Measurements from ENCODE around the gene MAML2. TPM values are rescaled to one million over a fixed set of nuclear protein-coding genes. Genes with fewer than 3 reads are reported as not detected.

Gene MAML2
- total and polyA plus RNA-seq, 2 experiments from 2014 or later: 2.0 to 7.1 TPM

DNA sequence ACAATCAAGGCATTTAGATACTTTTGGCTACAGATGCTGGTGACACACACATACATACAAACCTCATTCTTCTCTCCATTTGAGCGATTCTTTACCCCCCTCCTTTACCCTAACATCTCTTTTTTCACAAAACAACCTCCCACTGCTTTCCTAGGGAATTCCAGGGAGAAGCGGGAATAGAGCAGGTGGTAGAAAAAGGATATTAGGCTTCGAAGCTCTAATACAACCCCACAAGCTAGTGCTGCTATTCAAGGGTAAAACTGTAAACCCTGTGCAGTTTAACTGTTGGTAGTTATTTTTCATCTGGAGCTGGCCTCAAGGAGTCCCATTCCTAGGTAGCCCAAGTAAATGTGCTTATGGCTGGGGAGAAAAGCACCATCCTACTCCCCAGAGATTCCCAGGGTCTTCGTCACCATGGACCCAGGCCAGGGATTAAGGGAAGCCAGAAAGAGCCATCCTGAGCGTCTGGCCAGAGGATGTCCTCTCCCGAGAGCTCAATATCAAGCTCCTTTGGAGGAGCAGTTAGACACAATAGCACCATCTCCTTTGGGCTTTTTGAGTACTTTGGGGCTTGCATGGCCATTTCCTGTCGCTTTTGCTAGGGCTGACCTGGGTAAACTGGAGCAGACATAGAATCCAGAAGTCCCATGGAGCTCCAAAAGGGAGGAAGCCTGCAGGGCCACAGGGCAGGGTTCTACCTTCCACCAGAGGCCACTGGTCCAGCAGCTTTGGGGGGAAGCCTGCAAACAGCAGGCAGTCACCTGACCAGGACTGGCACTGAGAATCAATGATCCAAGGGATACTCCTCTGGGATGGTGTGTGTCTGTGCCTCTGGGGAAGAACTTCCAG is 3.1 kb downstream of the MAML2 start (continued):
- TF ChIP-seq, protein P1, sequence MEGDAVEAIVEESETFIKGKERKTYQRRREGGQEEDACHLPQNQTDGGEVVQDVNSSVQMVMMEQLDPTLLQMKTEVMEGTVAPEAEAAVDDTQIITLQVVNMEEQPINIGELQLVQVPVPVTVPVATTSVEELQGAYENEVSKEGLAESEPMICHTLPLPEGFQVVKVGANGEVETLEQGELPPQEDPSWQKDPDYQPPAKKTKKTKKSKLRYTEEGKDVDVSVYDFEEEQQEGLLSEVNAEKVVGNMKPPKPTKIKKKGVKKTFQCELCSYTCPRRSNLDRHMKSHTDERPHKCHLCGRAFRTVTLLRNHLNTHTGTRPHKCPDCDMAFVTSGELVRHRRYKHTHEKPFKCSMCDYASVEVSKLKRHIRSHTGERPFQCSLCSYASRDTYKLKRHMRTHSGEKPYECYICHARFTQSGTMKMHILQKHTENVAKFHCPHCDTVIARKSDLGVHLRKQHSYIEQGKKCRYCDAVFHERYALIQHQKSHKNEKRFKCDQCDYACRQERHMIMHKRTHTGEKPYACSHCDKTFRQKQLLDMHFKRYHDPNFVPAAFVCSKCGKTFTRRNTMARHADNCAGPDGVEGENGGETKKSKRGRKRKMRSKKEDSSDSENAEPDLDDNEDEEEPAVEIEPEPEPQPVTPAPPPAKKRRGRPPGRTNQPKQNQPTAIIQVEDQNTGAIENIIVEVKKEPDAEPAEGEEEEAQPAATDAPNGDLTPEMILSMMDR (conservative IDR thresholded peaks at IDR 0.05; ENCODE audit: low read depth in 2 of 2): no peak
- TF ChIP-seq STAT1 (IDR thresholded peaks at IDR 0.05; ENCODE audit: unreplicated experiment): no peak
- no peak for TF ChIP-seq JUNB (IDR thresholded peaks at IDR 0.05; ENCODE audit: unreplicated experiment)
- no peak for TF ChIP-seq NANOG (IDR thresholded peaks at IDR 0.05; ENCODE audit: borderline replicate concordance)

GRCh38 chr11:96338910-96339705 is 3.9 kb downstream of the MAML2 start:
- Histone ChIP-seq H3K9me2 (ENCODE audit: insufficient read depth) (no peaks in the 10 kb centered on the region), H3K36me3 (ENCODE audit: insufficient read depth) (no peaks in the 10 kb centered on the region), H3F3A (replicated peaks; ENCODE audit: low read depth) (0 out of 2 replicates have a peak, but pooled peaks cover 5% of the 10 kb centered on the region), H3K4me1 (ENCODE audit: insufficient read depth) (peaks cover 69% of the 10 kb centered on the region), H3K27me3 (ENCODE audit: insufficient read depth) (peaks cover 8% of the 10 kb centered on the region; the same call in 1 of the 2 replicates), H3K79me2 (replicated peaks; ENCODE audit: insufficient read depth) (peaks cover 52% of the 10 kb centered on the region), H4K20me1 (replicated peaks; ENCODE audit: insufficient read depth) (no peaks in the 10 kb centered on the region), H3K27ac (ENCODE audit: low read depth) (no peak overlapping the region), H2AFZ (no peak overlapping the region), H3K4me3 (no peak overlapping the region), H3K4me2 (no peak overlapping the region)
- Mint-ChIP-seq H3K4me3 (no peak overlapping the region; the same call in 2 of the 3 replicates), H3K27me3 (ENCODE audit: insufficient read depth, low read depth, poor library complexity) (peaks cover 6% of the 10 kb centered on the region), H3K27ac (no peak overlapping the region), H3K9me3 (no peaks in the 10 kb centered on the region), H3K4me1 (peaks cover 70% of the 10 kb centered on the region), H3K36me3 (ENCODE audit: low read depth) (no peaks in the 10 kb centered on the region)
- DNase-seq (ENCODE audit: low spot score) (peak; percentile 36), ATAC-seq (peak; percentile 6)
- TF ChIP-seq, protein P1 (conservative IDR thresholded peaks at IDR 0.05; ENCODE audit: low read depth in 2 of 2): peak in 1 of 2 experiments; percentile 18; a peak in 1 of 4 replicates
- no peak for TF ChIP-seq STAT1 (IDR thresholded peaks at IDR 0.05; ENCODE audit: unreplicated experiment)

Data from GM23338 (cell line).